ENCODE measurements around the gene LRRC8E.

GRCh38 chr19:7844405-7844804, 43.9 kb upstream of the LRRC8E start:
- TF ChIP-seq CTCF (IDR thresholded peaks at IDR 0.05) (no peak), POLR2A (IDR thresholded peaks at IDR 0.05) (no peak)

All from uterus (tissue), 2 donors.